Astrocyte of the cerebellum (primary cell): ENCODE data around the gene XRCC1.

Experiments
- DNase-seq: peaks from one replicate; pipeline ENCODE4 v3.0.0-alpha.2; 2011; ENCODE audit warnings: low read depth
- H3K4me3 ChIP-seq: 2 replicates; pipeline ENCODE4 v1.5.1; 2011; ENCODE audit warnings: mild to moderate bottlenecking, low read depth, low read length, moderate library complexity
- in situ Hi-C: cut with HindIII; loops from 2 replicates; pipeline ENCODE4 v1.10.0; 2017; ENCODE audit warnings: low sequenced_read_pairs
- TF ChIP-seq, protein P1 (sequence below): IDR thresholded peaks from 2 replicates; pipeline ENCODE4 v1.5.1; 2012; ENCODE audit warnings: low read length, low read depth, moderate library complexity, mild to moderate bottlenecking; ENCODE audit errors: missing control alignments

The XRCC1 gene

DNA sequence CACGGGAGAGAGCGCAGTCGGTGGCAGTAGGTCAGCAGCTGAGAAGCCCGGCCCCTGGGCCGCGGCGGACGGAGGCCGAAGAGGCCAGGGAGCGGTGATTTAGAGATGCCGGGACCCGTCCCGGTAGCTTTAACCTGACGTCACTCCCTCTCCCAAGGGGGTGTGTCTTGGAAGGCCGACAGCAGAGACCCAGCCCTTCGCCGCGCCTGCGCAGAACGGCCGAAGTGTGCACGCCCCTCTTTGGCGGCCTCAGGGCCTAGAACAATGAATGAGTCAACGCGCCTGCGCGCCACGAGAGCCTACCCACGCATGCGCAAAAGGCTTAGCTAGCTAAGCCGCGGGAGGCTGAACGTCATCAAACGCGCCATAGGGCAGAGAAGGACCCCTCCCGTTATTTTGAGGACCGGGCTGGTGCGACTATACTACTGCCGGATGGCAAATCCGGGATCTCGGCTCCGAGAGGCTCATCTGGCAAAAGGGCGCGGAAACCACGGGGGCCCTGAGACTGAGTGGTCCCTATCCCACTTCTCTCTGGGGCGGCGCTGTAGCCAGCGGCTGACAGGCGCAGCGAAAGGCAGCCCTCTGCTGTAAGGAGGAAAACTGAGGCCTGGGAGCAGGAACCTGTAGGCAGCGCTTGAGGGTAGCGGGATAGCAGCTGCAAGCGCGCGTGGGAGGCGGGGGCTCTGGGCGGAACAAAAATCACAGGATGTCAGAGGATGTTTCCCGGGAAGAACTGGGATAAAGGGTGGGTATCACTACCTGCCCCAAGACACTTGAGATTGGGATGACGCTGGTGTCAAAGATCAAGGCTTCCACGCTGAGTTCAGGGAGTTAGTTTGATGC, 20.9 kb upstream of the XRCC1 start, which contains the start of the genes IRGQ and ZNF576:
IRGQ (minus strand) TSS at position 136 of the 843 bp plus-strand sequence. CDS start 796 bp downstream, outside the sequence.
ZNF576 (plus strand) TSS at position 597 of the 843 bp plus-strand sequence. CDS start 514 bp downstream, outside the sequence.
- TF ChIP-seq, protein P1, sequence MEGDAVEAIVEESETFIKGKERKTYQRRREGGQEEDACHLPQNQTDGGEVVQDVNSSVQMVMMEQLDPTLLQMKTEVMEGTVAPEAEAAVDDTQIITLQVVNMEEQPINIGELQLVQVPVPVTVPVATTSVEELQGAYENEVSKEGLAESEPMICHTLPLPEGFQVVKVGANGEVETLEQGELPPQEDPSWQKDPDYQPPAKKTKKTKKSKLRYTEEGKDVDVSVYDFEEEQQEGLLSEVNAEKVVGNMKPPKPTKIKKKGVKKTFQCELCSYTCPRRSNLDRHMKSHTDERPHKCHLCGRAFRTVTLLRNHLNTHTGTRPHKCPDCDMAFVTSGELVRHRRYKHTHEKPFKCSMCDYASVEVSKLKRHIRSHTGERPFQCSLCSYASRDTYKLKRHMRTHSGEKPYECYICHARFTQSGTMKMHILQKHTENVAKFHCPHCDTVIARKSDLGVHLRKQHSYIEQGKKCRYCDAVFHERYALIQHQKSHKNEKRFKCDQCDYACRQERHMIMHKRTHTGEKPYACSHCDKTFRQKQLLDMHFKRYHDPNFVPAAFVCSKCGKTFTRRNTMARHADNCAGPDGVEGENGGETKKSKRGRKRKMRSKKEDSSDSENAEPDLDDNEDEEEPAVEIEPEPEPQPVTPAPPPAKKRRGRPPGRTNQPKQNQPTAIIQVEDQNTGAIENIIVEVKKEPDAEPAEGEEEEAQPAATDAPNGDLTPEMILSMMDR: no peak
- peak; percentile 98 for DNase-seq
- in situ Hi-C loops: loop anchor here (5.0 kb wide), 1 partner anchor 39 kb away; no protein-coding TSS in a partner anchor
- peak within 1 kb of the TSS; percentile 63 for H3K4me3 ChIP-seq

DNA sequence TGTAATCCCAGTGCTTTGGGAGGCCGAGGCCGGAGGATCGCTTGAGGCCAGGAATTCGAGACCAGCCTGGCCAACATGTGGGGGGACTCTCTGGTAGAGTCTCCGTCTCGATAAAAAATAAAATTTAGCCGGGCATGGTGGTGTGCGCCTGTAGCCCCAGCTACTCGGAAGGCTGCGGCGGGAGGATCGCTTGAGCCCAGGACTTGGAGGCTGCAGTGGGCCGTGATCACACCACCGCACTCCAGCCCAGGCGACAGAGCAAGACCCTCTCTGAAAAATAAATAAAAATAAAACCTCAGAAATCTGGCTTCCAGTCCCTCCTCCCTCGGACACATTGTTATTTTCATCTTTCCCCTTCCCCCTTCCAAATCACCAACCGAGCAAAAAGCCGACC, 20.3 kb upstream of the XRCC1 start:
- in situ Hi-C loops: loop anchor here (5.0 kb wide), 1 partner anchor 38 kb away; no protein-coding TSS in a partner anchor
- TF ChIP-seq, protein P1: no peak
- H3K4me3 ChIP-seq: peak overlapping the region; percentile 63
- DNase-seq: no peak

DNA sequence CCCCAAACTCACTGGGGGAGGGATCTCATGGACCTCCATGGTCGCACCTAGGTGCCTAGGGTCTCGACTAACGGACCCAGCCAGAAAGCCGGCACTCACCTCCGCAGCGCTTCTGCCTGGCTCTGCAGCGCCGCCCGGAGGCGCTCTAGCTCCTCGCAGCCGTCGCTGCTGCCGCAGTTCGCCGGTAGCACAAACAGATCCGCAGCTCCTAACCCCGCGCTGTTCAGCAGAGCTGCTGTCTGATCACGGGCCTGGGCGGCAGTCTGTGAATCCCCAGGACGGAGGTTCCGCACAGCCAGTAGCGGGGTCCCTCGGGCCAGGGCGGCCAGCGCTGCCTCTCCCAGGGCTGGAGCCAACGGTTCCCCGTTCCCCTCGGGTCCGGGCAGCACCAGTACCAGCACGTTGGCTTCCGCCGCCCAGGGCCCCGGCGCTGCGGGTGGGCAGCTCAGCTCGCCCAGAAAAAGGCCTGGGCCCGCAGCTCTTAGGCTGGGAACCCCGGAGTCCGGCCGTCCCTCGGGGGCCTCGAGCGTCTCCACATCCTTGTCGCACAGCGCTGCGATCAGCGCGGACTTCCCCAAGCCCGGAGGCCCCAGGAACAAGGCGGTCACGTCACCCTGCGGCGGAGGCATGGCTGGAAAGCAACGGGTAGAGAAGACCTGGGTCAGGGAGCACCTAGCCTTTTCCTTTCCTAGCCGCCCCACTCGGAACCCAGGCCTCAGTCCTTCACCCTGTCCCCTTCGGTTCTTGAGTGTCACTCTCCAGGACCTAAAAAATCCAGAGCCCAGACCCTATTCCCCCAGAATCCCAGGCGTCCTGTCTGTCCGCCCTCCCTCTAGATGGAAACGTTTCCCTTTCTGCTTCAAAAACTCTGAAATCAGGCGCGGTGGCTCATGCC, 19.6 kb upstream of the XRCC1 start:
- DNase-seq: peak; percentile 24
- TF ChIP-seq, protein P1: peak; percentile 90
- H3K4me3 ChIP-seq: peak overlapping the region; percentile 63
- in situ Hi-C loops: loop anchor here (5.0 kb wide), 1 partner anchor 38 kb away; no protein-coding TSS in a partner anchor

DNA sequence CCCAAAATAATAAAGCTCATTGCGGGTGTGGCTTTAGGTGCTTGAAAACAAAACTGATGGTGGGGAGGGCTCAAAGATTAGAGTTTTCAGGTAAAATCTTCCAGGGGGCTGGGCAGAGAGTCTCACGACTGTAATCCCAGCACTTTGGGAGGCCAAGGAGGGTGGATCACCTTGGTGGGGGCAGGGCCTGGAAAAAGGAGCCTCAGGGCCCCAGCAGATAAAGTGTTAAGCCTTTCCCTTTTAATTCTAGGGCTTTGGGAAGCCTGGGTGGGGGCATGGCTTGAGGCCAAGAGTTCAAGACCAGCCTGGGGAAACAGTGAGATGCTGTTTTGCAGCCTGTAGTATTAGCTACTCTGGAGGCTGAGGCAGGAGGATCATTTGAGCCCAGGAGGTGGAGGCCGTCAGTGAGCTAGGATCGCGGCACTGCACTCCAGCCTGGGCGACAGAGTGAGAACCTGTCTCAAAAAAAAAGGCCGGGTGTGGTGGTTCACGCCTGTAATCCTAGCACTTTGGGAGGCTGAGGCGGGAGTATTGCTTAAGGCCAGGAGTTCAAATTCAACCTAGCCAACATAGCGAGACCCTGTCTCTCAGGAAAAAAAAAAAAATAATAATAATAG, 18.9 kb upstream of the XRCC1 start:
- TF ChIP-seq, protein P1: no peak
- H3K4me3 ChIP-seq: peak overlapping the region; percentile 63
- in situ Hi-C loops: no loop called here
- no peak for DNase-seq

DNA sequence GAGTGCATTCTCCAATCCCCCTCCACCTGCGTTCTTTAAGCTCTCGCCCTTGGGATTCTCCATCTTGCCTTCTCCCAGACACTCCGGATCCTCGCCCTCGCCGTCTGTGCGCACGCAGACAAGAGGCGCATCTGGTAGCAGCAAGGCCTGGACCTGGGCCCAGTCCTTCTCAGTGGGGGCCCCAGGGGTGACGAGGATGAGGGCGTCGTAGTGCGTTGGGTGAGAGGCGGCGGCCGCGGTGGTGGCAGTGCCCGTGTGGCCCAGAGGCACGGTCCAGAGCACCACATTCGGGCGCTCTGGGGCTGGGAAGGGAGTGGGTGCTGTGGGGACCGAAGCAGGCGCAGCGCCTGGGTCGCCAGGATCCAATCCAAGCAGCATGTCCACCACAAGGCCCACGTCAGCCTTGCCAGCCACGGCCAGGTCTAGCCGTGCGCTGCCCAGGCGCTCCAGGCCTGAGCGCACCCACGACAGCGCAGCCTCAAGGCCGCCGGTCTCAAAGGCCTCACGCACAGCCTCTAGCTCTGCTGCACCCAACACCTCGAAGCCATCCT, 17.5 kb upstream of the XRCC1 start:
- in situ Hi-C loops: no loop called here
- TF ChIP-seq, protein P1: no peak
- no peak for DNase-seq

More for the DNA sequence above, 17.5 kb upstream of the XRCC1 start:
- no peak overlapping the region for H3K4me3 ChIP-seq
